HG03378 (cell line): ENCODE data around the gene DEPP1.

ENCODE experiments used
- ATAC-seq: cut with Tn5 transposase; IDR thresholded peaks from one replicate; pipeline ENCODE4 v1.9.1; 2021; ENCODE audit warnings: mild to moderate bottlenecking, moderate library complexity; ENCODE audit not compliant: unreplicated experiment

The DEPP1 gene

DNA sequence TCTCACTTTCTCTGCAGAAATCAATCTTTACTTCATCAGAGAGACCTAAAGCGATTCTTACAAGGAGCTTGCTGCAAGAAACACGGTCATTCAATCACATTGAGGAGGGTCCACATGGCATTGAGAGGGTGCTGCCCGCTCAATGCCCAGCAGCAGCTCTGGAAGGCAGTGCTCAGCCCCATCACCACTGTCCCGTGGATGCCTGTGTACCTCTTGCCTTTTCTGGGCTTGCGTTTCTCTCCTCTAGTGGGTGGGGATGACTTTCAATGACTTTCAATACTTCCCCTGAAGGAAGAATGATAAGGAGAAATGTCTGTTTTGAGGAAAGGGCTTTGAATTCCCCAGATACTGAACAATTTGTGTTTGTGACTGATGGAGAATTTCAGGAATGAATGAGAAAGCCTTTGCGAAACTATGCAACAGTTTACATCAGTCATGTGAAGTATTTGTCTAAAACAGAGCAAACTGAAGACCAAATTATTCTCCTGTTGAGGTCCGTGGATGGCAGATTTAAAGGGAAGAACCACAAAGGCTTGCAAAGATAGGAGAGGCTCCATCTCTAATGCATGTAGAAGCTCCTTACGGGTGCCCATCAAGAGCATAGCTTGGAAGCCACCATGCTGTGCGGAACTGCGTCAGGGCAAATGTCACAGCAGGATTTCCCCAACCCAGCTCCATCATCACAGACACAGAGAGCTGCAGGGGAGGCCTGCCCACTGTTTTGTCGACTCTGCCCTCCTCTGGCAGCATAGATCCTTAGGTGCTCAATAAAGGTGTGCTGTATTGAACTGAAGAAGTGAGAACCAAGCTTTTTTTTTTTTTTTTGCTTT is 15.5 kb upstream of the DEPP1 start:
- no peak for ATAC-seq

DNA sequence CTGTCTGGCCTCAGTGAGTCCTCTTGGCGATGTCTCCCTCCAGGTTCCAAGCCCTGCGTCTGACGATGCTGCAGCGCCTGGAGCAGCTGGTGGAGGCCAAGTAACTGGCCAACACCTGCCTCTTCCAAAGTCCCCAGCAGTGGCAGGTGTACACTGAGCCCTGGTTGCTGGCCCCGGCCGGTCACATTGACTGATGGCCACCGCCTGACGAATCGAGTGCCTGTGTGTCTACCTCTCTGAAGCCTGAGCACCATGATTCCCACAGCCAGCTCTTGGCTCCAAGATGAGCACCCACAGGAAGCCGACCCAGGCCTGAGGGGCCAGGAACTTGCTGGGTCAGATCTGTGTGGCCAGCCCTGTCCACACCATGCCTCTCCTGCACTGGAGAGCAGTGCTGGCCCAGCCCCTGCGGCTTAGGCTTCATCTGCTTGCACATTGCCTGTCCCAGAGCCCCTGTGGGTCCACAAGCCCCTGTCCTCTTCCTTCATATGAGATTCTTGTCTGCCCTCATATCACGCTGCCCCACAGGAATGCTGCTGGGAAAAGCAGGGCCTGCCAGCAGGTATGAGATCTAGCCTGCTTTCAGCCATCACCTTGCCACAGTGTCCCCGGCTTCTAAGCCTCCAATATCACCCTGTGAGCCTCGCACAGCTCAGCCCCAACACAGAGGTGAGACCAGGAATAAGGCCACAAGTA is 14.8 kb upstream of the DEPP1 start:
- ATAC-seq: no peak

DNA sequence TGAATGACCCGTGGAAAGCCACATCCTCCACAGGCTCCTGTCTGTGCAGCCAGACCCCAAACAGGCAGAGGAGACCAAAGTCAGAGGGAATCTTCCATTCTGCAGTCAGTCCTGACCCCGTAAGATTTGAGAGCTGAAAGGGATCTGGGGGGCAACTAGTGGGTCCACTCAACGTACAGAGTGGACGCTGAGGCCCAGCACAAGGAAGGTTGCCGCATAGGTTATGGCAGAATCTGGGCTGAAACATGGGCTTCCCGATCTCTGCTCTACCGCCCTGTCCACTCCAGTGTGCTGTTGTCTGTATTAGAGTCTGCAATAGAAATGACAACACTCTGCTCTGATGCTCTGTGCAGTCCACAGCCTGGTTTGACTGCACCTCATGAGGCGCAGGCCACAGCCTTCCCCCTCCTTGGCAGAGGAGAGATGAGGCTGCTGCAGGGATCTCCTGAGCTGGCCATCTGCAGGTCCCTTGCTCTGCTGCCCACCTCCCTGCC is 14.2 kb upstream of the DEPP1 start:
- no peak for ATAC-seq

DNA sequence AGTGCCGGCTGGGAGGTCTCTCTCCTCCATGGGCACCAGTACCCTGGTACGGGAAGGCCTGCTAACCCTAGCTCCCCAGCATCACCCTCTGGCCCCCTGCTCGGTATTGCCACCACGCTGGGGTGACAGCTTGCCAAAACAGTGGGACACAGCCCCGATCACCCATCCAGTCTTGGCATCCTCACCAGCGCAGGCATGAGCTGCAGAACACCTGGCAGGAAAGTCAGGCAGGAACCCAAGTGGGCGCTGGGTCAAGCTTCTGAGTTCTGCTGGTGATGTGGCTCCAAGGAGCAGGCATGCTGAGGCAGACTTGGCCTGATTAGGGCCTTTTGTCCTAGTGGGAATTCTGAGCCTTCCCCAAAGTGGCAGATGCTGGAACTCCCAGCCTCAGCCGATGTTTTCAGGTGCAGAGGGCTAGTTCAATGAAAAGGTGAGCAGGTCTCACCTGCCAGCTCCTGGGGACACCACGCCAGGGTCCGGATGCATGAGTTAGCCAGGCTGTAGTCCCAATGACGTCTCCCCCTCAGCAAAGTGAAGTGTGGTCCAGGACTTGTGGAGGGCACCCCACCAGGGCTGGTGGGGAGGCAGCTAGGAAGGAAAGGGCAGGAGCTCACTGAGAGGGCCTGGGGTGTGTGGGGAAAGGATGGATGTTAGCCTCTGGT is 13.6 kb upstream of the DEPP1 start:
- no peak for ATAC-seq

DNA sequence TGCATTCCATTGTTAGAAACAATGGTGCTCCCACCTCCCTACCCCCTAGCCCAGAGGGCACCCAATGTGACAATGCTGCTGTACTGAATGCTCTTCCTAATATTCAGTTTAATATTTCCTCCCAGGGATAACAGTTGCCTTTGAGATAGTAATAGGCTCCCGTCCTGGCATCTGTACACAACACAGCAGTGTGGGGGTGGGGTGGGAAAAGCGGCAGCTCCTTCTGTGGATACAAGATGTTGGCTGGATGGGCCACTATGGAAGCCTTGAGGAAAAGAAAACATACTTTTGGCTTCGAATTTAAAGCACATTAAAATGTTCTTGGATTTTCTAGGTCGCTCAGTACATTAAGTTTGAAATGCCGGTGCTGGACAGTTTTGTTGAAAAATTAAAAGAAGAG is 13.0 kb upstream of the DEPP1 start:
- ATAC-seq: no peak

DNA sequence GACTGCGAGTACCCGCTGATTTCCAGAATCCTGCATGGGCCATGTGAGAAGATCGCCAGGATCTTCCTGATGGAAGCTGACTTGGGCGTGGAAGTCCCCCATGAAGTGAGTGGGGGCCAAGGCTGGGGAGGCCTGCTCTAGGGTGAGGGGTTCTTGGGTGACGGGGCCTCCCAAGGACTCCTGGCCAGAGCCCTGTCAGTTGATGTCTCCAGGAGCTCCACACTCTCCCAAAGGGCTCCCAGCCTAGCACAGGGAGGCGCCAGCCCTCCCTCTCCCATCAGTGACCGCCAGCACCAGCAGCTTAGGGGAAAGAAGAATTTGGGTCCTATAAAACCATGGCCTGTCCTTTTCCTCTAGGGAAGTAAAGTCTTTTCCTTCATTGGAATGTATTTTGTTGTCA is 12.4 kb upstream of the DEPP1 start:
- no peak for ATAC-seq

DNA sequence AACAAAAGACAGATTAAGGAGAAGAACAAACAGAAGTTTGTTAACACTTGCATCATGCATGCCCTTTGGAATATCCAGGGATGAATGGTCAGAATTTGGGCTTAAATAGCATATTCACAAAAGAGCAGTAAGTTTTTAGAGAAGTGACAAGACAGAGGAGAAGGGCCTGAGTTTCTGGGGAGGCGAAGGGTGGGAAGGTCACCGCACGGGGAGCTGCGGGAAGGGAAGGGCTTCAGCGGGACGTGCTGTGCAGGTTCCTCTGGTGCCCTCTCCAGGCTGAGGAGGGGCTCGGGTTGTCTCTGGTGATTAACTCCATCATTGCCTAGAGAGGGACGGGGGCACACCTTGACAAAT is 11.7 kb upstream of the DEPP1 start:
- ATAC-seq: no peak

DNA sequence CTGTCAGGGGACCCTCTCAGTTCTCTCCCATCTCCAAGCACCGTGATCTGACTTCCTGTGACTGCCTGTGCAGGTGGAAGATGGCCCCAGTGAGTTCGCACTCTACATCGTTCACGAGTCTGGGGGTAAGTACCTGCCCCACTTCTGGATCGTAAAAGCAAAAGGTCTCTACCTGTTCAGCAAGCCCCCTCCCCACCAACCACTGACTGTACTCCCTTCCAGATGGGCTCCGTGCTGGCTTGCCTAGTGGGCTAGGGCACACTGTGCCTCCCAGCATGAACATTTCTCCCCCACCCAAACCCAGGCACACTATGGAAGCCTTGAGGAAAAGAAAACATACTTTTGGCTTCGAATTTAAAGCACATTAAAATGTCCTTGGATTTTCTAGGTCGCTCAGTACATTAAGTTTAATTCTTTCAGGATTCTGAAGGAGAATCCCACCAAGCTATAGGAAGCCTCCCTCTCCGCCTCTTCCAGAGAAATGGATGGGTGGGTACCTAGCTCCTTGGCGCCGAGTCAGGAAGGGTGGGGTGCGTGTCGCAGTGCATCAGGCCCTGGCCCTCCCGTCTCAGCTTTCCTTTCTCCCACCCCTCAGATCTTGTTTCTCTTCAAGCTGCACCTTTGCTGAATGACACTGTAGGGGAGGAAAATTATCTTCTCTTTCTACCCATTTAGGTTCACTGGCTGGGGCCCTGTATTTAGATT is 11.1 kb upstream of the DEPP1 start:
- no peak for ATAC-seq

DNA sequence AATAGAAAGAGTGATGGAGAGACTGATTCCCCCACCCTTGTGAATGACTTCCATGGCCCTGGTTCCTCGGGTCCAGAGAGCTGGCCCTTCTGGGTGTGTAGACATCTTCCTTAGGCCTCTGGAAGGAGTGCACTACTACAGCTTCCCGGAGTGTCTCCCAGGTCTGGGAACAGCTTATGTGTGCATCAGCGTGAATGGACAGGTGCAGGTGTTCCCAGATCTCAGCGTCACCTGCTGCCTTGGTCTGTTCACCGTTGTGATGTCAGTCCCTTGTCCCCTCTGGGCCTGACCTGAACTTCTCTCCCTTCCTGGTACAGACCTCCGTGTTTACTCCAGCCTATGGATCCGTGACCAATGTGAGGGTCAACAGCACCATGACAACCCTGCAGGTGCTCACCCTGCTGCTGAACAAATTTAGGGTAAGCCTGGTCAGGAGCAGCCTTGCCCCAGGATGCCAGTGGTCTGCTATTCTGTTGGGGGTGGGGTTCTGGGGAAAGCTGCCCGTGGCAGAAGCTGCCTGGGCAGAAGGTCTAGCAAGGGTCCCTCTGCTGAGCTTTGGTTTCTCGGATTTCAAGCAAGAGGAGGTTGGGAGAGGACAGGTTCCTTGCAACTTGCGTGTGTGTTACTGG is 10.5 kb upstream of the DEPP1 start:
- no peak for ATAC-seq

DNA sequence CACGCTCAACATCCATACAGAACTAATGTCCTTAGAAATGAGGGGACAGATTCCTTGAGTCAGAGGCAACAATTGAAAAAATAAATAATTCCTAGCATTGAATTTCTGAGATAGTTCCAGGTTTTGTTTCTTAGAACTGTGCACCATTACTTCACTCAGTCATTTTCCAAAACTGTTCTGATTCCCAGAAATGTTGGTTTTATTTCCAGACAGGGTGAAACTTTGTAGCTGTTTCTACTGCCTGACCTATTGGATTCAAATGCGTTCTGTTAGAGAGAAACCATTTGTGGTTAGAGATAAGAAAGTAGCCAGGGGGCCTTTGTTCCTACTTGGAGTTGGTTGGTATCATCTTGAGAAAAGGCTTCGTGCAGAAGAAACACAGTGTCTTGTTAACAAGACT is 8.1 kb upstream of the DEPP1 start:
- no peak for ATAC-seq

DNA sequence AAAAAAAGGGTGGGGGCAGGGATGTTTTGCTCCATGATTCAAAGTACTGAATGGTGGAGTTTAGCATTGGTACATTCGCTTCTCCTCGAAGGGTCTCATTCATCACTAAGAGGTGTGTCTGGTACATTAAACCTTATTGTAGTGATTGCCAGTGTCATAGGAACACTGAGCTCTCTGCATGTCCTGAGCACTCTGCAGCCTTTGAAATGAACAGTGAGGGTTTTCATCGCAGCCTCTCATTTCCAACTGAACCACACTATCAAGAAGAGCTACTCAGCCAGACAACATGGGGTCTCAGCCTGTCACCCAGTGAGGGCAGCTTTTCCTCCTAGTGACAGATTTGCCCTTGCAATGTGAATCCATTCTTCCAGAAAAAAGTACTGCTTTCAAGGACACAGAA is 7.6 kb upstream of the DEPP1 start:
- no peak for ATAC-seq

DNA sequence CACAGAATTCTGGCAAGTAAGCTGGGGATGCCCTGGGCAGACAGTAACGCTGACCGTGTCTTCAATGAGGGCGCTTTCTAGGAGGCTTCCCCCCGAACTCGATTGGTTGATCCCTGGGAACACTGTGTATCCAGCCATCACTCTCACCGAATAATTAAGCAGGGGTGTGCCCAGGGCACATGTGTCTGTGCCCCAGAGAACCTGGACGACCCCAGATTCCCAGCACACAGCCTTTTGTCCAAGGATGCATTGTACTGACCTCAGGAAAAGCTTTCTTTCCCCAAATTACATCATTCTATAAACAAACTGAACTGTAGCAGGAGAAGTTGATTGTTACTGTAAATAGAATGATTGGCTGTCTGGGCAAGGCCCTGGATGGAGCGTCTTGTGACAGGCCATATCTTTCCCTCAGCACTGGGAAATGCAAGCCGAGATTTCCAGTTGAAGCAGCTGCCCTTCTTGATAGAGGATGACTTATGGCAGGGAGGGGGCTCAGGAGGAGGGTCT is 6.6 kb upstream of the DEPP1 start:
- no peak for ATAC-seq

DNA sequence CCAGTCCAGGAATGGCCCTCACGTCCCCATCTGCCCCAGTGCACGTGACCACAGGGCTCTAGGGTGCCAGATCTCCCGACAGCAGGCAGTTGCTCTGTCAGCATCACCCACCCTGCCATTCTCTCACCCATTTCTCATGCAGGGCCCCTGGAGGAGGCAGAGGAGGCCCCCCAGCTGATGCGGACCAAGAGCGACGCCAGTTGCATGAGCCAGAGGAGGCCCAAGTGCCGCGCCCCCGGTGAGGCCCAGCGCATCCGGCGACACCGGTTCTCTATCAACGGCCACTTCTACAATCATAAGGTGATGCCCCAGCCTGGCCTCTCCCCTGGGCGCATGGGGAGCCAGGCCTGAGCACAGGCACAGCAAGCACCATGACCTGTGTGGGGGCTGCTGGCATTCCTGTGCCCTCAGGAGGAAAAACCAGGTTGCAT is 6.1 kb upstream of the DEPP1 start:
- no peak for ATAC-seq

DNA sequence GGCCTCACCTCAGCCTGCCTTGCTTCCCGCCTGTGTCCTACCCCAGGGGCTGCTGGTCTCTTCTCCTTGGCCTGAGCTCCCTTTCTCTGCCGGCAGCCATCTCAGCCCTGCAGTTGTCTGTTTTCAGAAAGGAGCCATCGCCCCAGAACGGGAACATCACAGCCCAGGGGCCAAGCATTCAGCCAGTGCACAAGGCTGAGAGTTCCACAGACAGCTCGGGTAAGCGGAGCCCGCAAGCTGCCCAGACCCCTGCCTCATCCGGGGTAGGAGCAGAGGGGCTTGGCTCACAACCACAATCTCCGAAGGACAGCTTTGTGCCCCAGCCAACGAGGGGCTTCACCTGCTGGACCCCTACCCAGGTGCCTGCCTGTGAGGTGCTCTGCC is 5.3 kb upstream of the DEPP1 start:
- no peak for ATAC-seq

DNA sequence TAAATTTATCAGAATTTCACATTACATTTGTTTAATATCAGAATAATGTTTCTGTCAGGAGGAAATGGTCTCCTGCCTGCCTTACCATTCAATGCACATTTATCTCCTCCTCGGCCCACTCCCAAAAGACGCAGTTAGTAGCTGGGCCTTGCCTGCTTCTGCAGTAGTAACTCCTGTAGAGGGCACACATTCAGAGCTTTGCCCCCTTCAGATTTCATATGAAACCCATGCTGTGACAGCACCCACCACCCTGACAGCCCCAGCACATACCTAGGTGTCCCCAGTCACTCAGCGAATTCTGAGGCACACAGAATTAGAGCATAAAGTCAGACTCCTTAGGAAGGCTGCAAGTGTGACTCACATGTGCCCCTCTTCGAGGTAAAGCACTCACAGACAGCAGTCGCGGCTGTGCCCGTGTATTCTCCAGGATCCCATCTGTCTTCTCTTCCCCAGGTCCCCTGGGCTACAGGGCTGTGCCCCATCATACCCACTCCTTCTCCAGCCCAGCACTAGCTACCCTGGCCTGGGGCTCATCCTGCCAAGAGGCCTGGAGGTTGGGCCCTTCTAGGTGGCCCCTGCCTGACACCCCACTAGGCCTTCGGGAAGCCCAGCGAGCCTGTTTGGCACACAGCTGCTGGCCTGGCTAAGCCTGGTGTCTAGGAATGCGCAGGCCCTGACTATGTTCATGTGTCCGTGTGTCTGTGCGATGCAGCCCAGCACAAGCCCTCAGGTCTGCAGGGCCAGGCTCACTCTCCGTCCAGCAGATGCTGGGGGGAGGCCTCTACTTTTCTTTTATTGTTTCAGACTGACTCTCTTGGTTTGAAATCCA is 4.7 kb upstream of the DEPP1 start:
- no peak for ATAC-seq

DNA sequence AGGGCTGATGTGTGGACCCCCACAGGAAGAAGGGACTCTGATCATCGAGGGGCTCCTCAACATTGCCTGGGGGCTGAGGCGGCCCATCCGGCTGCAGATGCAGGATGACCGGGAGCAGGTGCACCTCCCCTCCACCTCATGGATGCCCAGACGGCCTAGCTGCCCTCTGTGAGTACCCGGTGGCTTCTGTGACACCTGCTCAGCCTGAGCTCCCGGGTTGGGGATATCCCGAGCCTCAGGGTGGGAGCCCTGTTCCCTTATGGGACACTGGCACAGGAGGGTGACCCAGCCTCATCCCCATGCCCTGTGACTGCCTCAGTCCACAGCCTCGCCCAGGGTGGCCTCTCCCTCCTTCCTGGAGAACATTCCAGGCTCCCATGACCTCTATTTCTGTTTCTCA is 3.9 kb upstream of the DEPP1 start:
- no peak for ATAC-seq

DNA sequence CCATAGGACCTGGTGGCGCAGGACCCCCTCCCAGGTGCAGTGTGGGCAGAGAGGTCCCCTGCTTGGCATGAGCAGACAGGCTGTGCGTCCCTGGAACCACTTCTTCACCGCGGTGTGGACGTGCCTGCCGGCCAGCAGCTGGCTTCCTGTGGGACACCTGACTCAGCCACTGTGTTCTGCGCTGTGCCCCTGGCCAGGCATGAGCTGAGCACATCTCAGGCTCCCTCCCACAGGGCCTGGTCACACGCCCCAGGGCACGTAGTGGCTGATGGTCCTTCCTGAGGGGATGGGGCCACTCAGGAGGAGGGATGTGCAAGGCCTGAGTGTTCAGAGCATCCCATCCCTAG is 3.5 kb upstream of the DEPP1 start:
- ATAC-seq: no peak

DNA sequence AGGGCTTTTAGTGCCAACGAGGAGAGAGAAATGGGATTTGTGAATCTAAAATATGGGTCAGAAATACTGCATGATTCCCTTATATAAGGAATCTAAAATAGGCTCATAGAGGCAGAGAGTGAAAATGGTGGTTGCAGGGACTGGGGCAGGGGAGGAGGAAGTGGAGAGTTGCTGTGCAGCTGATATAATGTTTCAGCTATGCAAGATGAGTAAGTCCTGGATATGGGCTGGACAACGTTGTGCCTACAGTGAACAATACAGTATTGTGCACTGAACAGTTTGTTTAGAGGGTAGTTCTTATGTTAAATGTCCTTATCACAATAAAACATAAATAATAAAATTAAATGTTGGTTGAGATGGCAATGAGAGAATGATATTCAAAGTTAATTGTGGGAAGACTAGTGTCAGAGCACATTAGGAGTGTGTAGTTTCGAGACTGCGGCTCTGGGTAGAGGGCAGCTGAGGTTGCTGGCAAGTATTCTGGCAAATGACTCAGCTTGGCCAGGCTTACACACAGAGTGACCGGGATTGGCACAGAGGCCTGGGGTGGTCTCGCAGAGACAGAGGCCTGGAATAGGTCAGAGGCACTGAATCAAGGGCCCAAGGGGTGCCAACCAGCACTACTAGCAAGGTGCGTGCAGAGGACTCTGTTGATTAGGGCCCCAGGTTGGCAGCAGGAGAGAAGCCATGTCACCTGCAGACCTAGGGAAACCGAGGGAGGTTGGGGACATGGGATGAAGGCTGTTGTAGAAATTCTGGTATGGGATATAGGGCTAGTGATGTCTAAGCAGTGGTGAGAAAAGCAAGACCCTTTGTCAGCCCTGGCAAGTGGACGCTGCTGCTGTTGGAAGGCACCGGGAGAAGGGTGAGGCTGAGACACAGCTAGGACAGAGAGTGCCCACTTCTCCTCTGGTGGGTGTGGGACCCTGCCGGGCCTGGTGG is 2.8 kb upstream of the DEPP1 start:
- ATAC-seq: peak; percentile 60
